ENCODE data around the gene CD79A. TPM values are rescaled to one million over a fixed set of nuclear protein-coding genes. Genes with fewer than 3 reads are reported as not detected.

CD79A gene
- total RNA-seq, 4 donors from 2014 or later: 0.22 to 1.5 TPM; not detected in 2

DNA sequence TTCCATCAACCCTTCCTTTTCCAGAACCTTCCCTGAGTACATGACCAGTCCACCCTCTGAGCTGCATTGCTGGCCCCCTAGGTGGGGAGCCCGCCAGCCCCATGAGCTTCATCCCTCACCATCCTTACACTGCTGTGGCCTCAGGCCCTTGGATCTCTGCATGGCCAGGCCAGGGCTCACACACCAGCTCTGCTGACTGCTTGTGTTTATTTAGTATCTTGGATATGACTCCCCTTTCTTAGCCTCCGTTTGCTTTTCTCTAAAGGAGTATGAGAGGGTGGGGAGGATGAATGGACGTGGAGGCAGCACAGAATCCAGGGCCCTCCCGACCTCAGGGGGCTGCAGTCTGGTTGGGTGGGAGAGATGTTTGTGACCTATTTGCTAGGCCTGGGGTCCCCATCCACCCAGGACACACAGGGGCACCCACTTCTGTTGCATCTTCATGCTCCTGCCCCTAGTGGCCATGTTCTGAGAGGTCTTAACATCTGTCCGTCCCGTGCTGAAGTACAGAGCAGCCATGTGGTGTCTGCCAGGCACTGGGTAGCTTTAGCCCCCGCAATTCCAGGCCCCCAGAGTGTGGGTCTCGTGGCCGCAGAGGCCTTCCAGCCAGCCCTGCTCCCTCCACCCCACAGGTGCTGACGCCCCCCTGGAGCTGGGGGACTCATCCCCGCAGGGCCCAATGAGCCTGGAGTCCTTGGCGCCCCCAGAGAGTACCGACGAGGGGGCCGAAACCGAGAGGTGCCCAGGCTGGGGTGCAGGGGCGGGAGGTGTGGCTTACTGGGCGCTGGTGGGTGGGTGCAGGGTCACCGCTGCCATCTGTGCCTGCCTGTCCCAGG lies 18.9 kb downstream of the CD79A start:
- no peak for DNase-seq
- Histone ChIP-seq H3K9me3 (no peaks in the 10 kb centered on the region), H3K4me3 (replicated peaks in 1 of 3) (no peak overlapping the region), H3K27ac (no peak overlapping the region), H3K4me1 (no peaks in the 10 kb centered on the region), H3K27me3 (no peaks in the 10 kb centered on the region), H3K36me3 (peaks cover 46 to 54% of the 10 kb centered on the region in 2 donors)
- TF ChIP-seq, protein P1, sequence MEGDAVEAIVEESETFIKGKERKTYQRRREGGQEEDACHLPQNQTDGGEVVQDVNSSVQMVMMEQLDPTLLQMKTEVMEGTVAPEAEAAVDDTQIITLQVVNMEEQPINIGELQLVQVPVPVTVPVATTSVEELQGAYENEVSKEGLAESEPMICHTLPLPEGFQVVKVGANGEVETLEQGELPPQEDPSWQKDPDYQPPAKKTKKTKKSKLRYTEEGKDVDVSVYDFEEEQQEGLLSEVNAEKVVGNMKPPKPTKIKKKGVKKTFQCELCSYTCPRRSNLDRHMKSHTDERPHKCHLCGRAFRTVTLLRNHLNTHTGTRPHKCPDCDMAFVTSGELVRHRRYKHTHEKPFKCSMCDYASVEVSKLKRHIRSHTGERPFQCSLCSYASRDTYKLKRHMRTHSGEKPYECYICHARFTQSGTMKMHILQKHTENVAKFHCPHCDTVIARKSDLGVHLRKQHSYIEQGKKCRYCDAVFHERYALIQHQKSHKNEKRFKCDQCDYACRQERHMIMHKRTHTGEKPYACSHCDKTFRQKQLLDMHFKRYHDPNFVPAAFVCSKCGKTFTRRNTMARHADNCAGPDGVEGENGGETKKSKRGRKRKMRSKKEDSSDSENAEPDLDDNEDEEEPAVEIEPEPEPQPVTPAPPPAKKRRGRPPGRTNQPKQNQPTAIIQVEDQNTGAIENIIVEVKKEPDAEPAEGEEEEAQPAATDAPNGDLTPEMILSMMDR (IDR thresholded peaks at IDR 0.05): no peak
- intact Hi-C loops (cut with DNase I): no loop called here
- 81 to 89% methylated on average over 16 to 17 of the region's 19 CpGs for WGBS, 2 donors

DNA sequence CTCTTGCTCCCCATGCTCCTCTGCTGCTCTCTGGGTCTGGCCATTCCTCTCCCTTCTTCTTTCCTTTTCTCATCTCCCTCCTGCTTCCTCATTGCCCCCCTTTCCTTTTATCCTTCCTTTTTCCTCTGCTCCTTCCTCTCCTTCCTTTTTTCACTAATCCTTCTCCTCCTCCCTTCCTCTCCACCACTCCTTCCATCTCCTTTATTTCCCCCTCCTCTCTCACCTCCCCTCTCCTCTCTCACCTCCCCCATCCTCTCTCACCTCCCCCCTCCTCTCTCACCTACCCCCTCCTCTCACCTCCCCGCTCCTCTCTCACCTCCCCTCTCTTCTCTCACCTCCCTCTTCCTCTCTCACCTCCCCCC lies 19.5 kb downstream of the CD79A start:
- Histone ChIP-seq H3K4me1 (no peaks in the 10 kb centered on the region), H3K4me3 (replicated peaks in 1 of 3) (no peak overlapping the region), H3K27me3 (no peaks in the 10 kb centered on the region), H3K36me3 (peaks cover 49 to 60% of the 10 kb centered on the region in 2 donors), H3K9me3 (no peaks in the 10 kb centered on the region), H3K27ac (no peak overlapping the region)
- TF ChIP-seq, protein P1 (IDR thresholded peaks at IDR 0.05): no peak
- DNase-seq: no peak
- WGBS, 2 donors: 86 to 90% methylated on average over 1 of the region's 1 CpG
- intact Hi-C loops (cut with DNase I): no loop called here

GRCh38 chr19:41897181-41897580 lies 20.1 kb downstream of the CD79A start:
- WGBS, 2 donors: 89 to 97% methylated on average over 3 of the region's 3 CpGs

DNA sequence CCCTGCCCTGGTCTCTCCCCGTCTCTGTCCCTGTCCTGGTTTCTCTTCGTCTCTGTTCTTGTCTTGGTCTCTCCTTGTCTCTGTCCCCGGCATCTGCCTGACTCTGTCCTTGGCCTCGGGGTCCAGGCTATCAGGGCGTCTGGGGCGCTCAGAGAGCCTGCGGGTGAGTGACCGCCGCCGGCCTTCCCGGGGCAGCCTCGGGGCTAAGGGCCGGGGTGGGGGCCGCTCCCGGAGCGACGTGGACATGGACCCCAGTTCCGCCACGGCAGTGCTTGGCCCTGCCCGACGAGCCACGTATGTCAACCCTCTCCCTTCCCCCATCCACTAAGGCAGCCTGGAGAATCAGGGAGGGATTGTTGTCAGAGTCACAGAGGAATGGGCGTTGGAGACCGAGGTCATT lies 20.7 kb downstream of the CD79A start:
- H3K4me3 ChIP-seq (replicated peaks in 1 of 3): no peak overlapping the region
- no peaks in the 10 kb centered on the region for H3K27me3 ChIP-seq
- H3K36me3 ChIP-seq: peaks cover 50 to 65% of the 10 kb centered on the region in 2 donors
- H3K4me1 ChIP-seq: no peaks in the 10 kb centered on the region
- TF ChIP-seq POLR2A (IDR thresholded peaks at IDR 0.05): no peak
- TF ChIP-seq, protein P1 (IDR thresholded peaks at IDR 0.05): no peak
- no peak for DNase-seq
- WGBS, 2 donors: 89 to 91% methylated on average over 22 to 24 of the region's 24 CpGs
- H3K27ac ChIP-seq: no peak overlapping the region
- intact Hi-C loops (cut with DNase I): no loop called here
- H3K9me3 ChIP-seq: no peaks in the 10 kb centered on the region

More at GRCh38 chr19:41897181-41897580, 20.1 kb downstream of the CD79A start:
- Histone ChIP-seq H3K27me3 (no peaks in the 10 kb centered on the region), H3K9me3 (no peaks in the 10 kb centered on the region), H3K4me1 (no peaks in the 10 kb centered on the region), H3K4me3 (replicated peaks in 1 of 3) (no peak overlapping the region), H3K36me3 (peaks cover 50 to 65% of the 10 kb centered on the region in 2 donors), H3K27ac (no peak overlapping the region)
- DNase-seq: no peak
- TF ChIP-seq, protein P1 (IDR thresholded peaks at IDR 0.05): no peak
- TF ChIP-seq POLR2A (IDR thresholded peaks at IDR 0.05): no peak
- intact Hi-C loops (cut with DNase I): no loop called here

DNA sequence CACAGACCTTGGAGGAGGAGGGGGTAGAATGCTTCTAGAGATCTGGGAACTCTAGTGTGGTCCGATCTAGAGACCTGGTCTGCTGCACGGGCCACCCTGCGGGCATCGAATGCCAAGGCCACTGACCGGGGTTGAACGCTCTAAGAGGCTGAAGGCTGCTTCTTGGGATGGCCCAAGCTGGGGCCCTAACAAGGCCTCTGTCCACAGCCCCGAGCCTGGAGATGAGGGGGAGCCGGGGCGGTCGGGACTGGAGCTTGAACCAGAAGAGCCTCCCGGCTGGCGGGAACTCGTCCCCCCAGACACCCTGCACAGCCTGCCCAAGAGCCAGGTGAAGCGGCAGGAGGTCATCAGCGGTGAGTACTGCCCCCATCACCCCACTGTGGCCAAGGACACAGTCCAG lies 21.2 kb downstream of the CD79A start:
- WGBS, 2 donors: 85 to 93% methylated on average over 8 to 9 of the region's 15 CpGs
- no peak for DNase-seq
- Histone ChIP-seq H3K4me3 (replicated peaks in 1 of 3) (no peak overlapping the region), H3K27ac (no peak overlapping the region), H3K4me1 (no peaks in the 10 kb centered on the region), H3K9me3 (no peaks in the 10 kb centered on the region), H3K36me3 (peaks cover 52 to 68% of the 10 kb centered on the region in 2 donors), H3K27me3 (no peaks in the 10 kb centered on the region)
- intact Hi-C loops (cut with DNase I): no loop called here
- no peak for TF ChIP-seq POLR2A (IDR thresholded peaks at IDR 0.05)
- TF ChIP-seq, protein P1 (IDR thresholded peaks at IDR 0.05): no peak

All from thyroid gland (tissue), 4 donors.